Muscle layer of colon (tissue), 2 donors: ENCODE results near the gene RHEBL1.

Experiments
- H3K27ac ChIP-seq: one replicate; pipeline ENCODE4 v1.7.0; 2013; ENCODE audit warnings: low read depth, mild to moderate bottlenecking, low read length, moderate library complexity
- H3K27me3 ChIP-seq, 2 donors: one replicate each; pipeline ENCODE4 v1.7.0; 2013; ENCODE audit warnings: low read length in 2 of 2, mild to moderate bottlenecking in 2 of 2; ENCODE audit not compliant: insufficient read depth in 2 of 2, control insufficient read depth in 1 of 2
- H3K36me3 ChIP-seq: one replicate; pipeline ENCODE4 v1.7.0; 2013; ENCODE audit warnings: mild to moderate bottlenecking, low read length; ENCODE audit not compliant: insufficient read depth
- H3K4me1 ChIP-seq: one replicate; pipeline ENCODE4 v1.7.0; 2013; ENCODE audit warnings: mild to moderate bottlenecking, low read length; ENCODE audit not compliant: insufficient read depth
- H3K4me3 ChIP-seq, 2 donors: one replicate each; pipeline ENCODE4 v1.7.0; 2013; ENCODE audit warnings: low read length in 2 of 2, low read depth in 1 of 2, mild to moderate bottlenecking in 1 of 2, moderate library complexity in 1 of 2
- H3K9ac ChIP-seq: one replicate; pipeline ENCODE4 v1.7.0; 2013; ENCODE audit warnings: low read length
- H3K9me3 ChIP-seq: one replicate; pipeline ENCODE4 v1.7.0; 2013; ENCODE audit warnings: mild to moderate bottlenecking, low read length
- donor health status: abdominal sarcoma.
- donor health status: Adenocarcinoma of cecum.

The RHEBL1 gene

GRCh38 chr12:49059299-49060171 is 10.2 kb downstream of the RHEBL1 start:
- peak overlapping the region; percentile 86 for H3K9ac ChIP-seq
- H3K4me1 ChIP-seq: peaks cover 45% of the 10 kb centered on the region

GRCh38 chr12:49059045-49059298 is 10.8 kb downstream of the RHEBL1 start:
- peaks cover 13% of the 10 kb centered on the region for H3K36me3 ChIP-seq
- peaks cover 45% of the 10 kb centered on the region for H3K4me1 ChIP-seq
- peak overlapping the region; percentile 86 for H3K9ac ChIP-seq
- H3K4me3 ChIP-seq: peak overlapping the region; percentile 95 to 96
- H3K27me3 ChIP-seq: no peaks in the 10 kb centered on the region
- peak overlapping the region; percentile 99 for H3K27ac ChIP-seq
- H3K9me3 ChIP-seq: no peaks in the 10 kb centered on the region

More at GRCh38 chr12:49059299-49060171, 10.2 kb downstream of the RHEBL1 start:
- Histone ChIP-seq H3K36me3 (peaks cover 7% of the 10 kb centered on the region), H3K4me3 (peak overlapping the region; percentile 95 to 96), H3K27me3 (no peaks in the 10 kb centered on the region), H3K27ac (peak overlapping the region; percentile 99), H3K9me3 (no peaks in the 10 kb centered on the region)

GRCh38 chr12:49058366-49059044 is 11.3 kb downstream of the RHEBL1 start:
- H3K4me1 ChIP-seq: peaks cover 45% of the 10 kb centered on the region
- H3K4me3 ChIP-seq: peak overlapping the region; percentile 95 to 96
- peaks cover 17% of the 10 kb centered on the region for H3K36me3 ChIP-seq
- H3K27me3 ChIP-seq: no peaks in the 10 kb centered on the region
- no peaks in the 10 kb centered on the region for H3K9me3 ChIP-seq
- peak overlapping the region; percentile 86 for H3K9ac ChIP-seq
- peak overlapping the region; percentile 99 for H3K27ac ChIP-seq

GRCh38 chr12:49057888-49058287 is 11.9 kb downstream of the RHEBL1 start:
- Histone ChIP-seq H3K36me3 (peaks cover 23% of the 10 kb centered on the region), H3K27me3 (no peaks in the 10 kb centered on the region), H3K9me3 (no peaks in the 10 kb centered on the region), H3K9ac (peak overlapping the region; percentile 86), H3K27ac (peak overlapping the region; percentile 54), H3K4me3 (peak overlapping the region; percentile 95 to 96), H3K4me1 (peaks cover 45% of the 10 kb centered on the region)

GRCh38 chr12:49055978-49056754 is 13.6 kb downstream of the RHEBL1 start:
- Histone ChIP-seq H3K9me3 (no peaks in the 10 kb centered on the region), H3K4me1 (peaks cover 41% of the 10 kb centered on the region), H3K4me3 (peak overlapping the region; percentile 16 to 95), H3K27ac (peak overlapping the region; percentile 27), H3K36me3 (peaks cover 41% of the 10 kb centered on the region), H3K9ac (no peak overlapping the region), H3K27me3 (no peaks in the 10 kb centered on the region)

- H3K9ac ChIP-seq: no peak overlapping the region
- no peak overlapping the region for H3K4me3 ChIP-seq
- H3K36me3 ChIP-seq: peaks cover 51% of the 10 kb centered on the region
Measured at GRCh38 chr12:49055092-49055491, 14.7 kb downstream of the RHEBL1 start.

GRCh38 chr12:49054524-49054923 is 15.3 kb downstream of the RHEBL1 start:
- H3K36me3 ChIP-seq: peaks cover 57% of the 10 kb centered on the region
- no peak overlapping the region for H3K9ac ChIP-seq
- H3K27me3 ChIP-seq: no peaks in the 10 kb centered on the region
- no peak overlapping the region for H3K27ac ChIP-seq
- H3K9me3 ChIP-seq: no peaks in the 10 kb centered on the region
- peaks cover 40% of the 10 kb centered on the region for H3K4me1 ChIP-seq
- H3K4me3 ChIP-seq: no peak overlapping the region

More at GRCh38 chr12:49055092-49055491, 14.7 kb downstream of the RHEBL1 start:
- Histone ChIP-seq H3K4me1 (peaks cover 40% of the 10 kb centered on the region), H3K9me3 (no peaks in the 10 kb centered on the region), H3K27ac (no peak overlapping the region), H3K27me3 (no peaks in the 10 kb centered on the region)

- Histone ChIP-seq H3K4me1 (peaks cover 40% of the 10 kb centered on the region), H3K27me3 (no peaks in the 10 kb centered on the region), H3K36me3 (peaks cover 61% of the 10 kb centered on the region), H3K4me3 (no peak overlapping the region), H3K9ac (no peak overlapping the region), H3K27ac (no peak overlapping the region), H3K9me3 (no peaks in the 10 kb centered on the region)
Measured at GRCh38 chr12:49054096-49054495, 15.7 kb downstream of the RHEBL1 start.

GRCh38 chr12:49052451-49053208 is 17.1 kb downstream of the RHEBL1 start:
- no peak overlapping the region for H3K9ac ChIP-seq
- H3K27me3 ChIP-seq: no peaks in the 10 kb centered on the region

GRCh38 chr12:49051777-49052438 is 17.9 kb downstream of the RHEBL1 start:
- Histone ChIP-seq H3K4me3 (no peak overlapping the region), H3K4me1 (peaks cover 18% of the 10 kb centered on the region), H3K9ac (no peak overlapping the region), H3K9me3 (no peaks in the 10 kb centered on the region), H3K27me3 (no peaks in the 10 kb centered on the region), H3K27ac (no peak overlapping the region), H3K36me3 (peaks cover 83% of the 10 kb centered on the region)

More at GRCh38 chr12:49052451-49053208, 17.1 kb downstream of the RHEBL1 start:
- H3K9me3 ChIP-seq: no peaks in the 10 kb centered on the region
- H3K4me1 ChIP-seq: peaks cover 26% of the 10 kb centered on the region
- no peak overlapping the region for H3K4me3 ChIP-seq
- H3K36me3 ChIP-seq: peaks cover 76% of the 10 kb centered on the region
- no peak overlapping the region for H3K27ac ChIP-seq
